ENCODE measurements around the gene IFI6. TPM values are rescaled to one million over a fixed set of nuclear protein-coding genes. Genes with fewer than 3 reads are reported as not detected.
A peak's percentile ranks its signal among the peaks of the same experiment; 100 is the strongest.
"Not testable (repeated sequence)": the region's sequence is repeated elsewhere in the genome, so short reads cannot be mapped to it uniquely, and the experiment has no call there.

Gene IFI6
- total RNA-seq, 1 donor from 2014 or later = 45.2 TPM

GRCh38 chr1:27652111-27652864 is 19.7 kb downstream of the IFI6 start:
- FAIRE-seq = no peak
- no peak for DNase-seq (ENCODE audit: low spot score in 2 of 2)

GRCh38 chr1:27650539-27651175 is 21.3 kb downstream of the IFI6 start:
- no peak for FAIRE-seq

GRCh38 chr1:27650171-27650538 is 21.8 kb downstream of the IFI6 start:
- FAIRE-seq = no peak
- no peak for DNase-seq (ENCODE audit: low spot score in 2 of 2)

More at GRCh38 chr1:27650539-27651175, 21.3 kb downstream of the IFI6 start:
- no peak for DNase-seq (ENCODE audit: low spot score in 2 of 2)

- FAIRE-seq (no peak), DNase-seq (ENCODE audit: low spot score in 2 of 2) (no peak)
These were observed 22.7 kb downstream of the IFI6 start for GRCh38 chr1:27649306-27649635.

GRCh38 chr1:27648602-27649305 is 23.2 kb downstream of the IFI6 start:
- DNase-seq (ENCODE audit: low spot score in 2 of 2) (no peak), FAIRE-seq (no peak)

GRCh38 chr1:27647328-27647727 is 24.7 kb downstream of the IFI6 start:
- DNase-seq (ENCODE audit: low spot score in 2 of 2) (no peak), FAIRE-seq (no peak)

GRCh38 chr1:27646676-27647075 is 25.3 kb downstream of the IFI6 start:
- DNase-seq (ENCODE audit: low spot score in 2 of 2) (no peak), FAIRE-seq (no peak)

GRCh38 chr1:27645071-27645415 is 26.9 kb downstream of the IFI6 start:
- no peak for FAIRE-seq
- no peak for DNase-seq (ENCODE audit: low spot score in 2 of 2)

- DNase-seq (ENCODE audit: low spot score in 2 of 2) = no peak
- FAIRE-seq = no peak
These were observed 27.5 kb downstream of the IFI6 start for GRCh38 chr1:27644369-27645070.

- DNase-seq (ENCODE audit: low spot score in 2 of 2) (no peak), FAIRE-seq (no peak)
These were observed 28.2 kb downstream of the IFI6 start for GRCh38 chr1:27643600-27644368.

- DNase-seq (ENCODE audit: low spot score in 2 of 2); FAIRE-seq: not testable (repeated sequence)
These were observed 31.5 kb downstream of the IFI6 start for GRCh38 chr1:27640514-27640913.

- DNase-seq (ENCODE audit: low spot score in 2 of 2) (no peak), FAIRE-seq (no peak)
These were observed 33.2 kb downstream of the IFI6 start for GRCh38 chr1:27638805-27639204.

- no peak for FAIRE-seq
- no peak for DNase-seq (ENCODE audit: low spot score in 2 of 2)
These were observed 33.8 kb downstream of the IFI6 start for GRCh38 chr1:27638047-27638734.

GRCh38 chr1:27635396-27636142 is 36.4 kb downstream of the IFI6 start:
- FAIRE-seq = no peak
- DNase-seq (ENCODE audit: low spot score in 2 of 2) = no peak

- FAIRE-seq (no peak), DNase-seq (ENCODE audit: low spot score in 2 of 2) (no peak)
These were observed 37.0 kb downstream of the IFI6 start, which contains the start of gene FGR for GRCh38 chr1:27634985-27635367. FGR (minus strand) TSS chr1:27635185; CDS start chr1:27623916, 11,269 bp downstream.

GRCh38 chr1:27634177-27634984 is 37.6 kb downstream of the IFI6 start:
- DNase-seq (ENCODE audit: low spot score in 2 of 2) (peak; percentile 41 to 57), FAIRE-seq (no peak)

GRCh38 chr1:27633640-27634176 is 38.3 kb downstream of the IFI6 start:
- FAIRE-seq (no peak), DNase-seq (ENCODE audit: low spot score in 2 of 2) (no peak)

- FAIRE-seq (no peak), DNase-seq (ENCODE audit: low spot score in 2 of 2) (no peak)
These were observed 38.7 kb downstream of the IFI6 start for GRCh38 chr1:27633298-27633610.
